Measurements from ENCODE around the gene POMC.

The POMC gene

GRCh38 chr2:25204190-25204838 is 35.9 kb upstream of the POMC start:
- Histone ChIP-seq H3K79me2 (ENCODE audit: insufficient read depth, low read length) (no peaks in the 10 kb centered on the region), H2AFZ (ENCODE audit: low read depth, low read length, severe bottlenecking) (no peak overlapping the region), H3K9me3 (ENCODE audit: insufficient read depth, low read length) (no peaks in the 10 kb centered on the region), H3K4me3 (ENCODE audit: insufficient read depth, low read length, poor library complexity, severe bottlenecking) (no peak overlapping the region), H3K27ac (ENCODE audit: low read depth, low read length) (no peak overlapping the region), H3K36me3 (ENCODE audit: low read length) (no peaks in the 10 kb centered on the region), H3F3A (ENCODE audit: insufficient read depth) (no peaks in the 10 kb centered on the region), H3K27me3 (ENCODE audit: low read length) (no peaks in the 10 kb centered on the region), H3K9ac (ENCODE audit: low read length) (no peak overlapping the region), H4K20me1 (ENCODE audit: low read depth, low read length) (no peaks in the 10 kb centered on the region), H3K9me2 (replicated peaks; ENCODE audit: insufficient read depth, low read length) (no peaks in the 10 kb centered on the region), H3K4me2 (ENCODE audit: low read depth, low read length, poor library complexity, severe bottlenecking) (no peak overlapping the region)
- TF ChIP-seq EZH2phosphoT487 (conservative IDR thresholded peaks at IDR 0.05; ENCODE audit: low read length) (no peak), CTCF (IDR thresholded peaks at IDR 0.05; ENCODE audit: insufficient read depth, low read length, poor library complexity, severe bottlenecking) (no peak)

GRCh38 chr2:25202275-25202674 is 33.9 kb upstream of the POMC start:
- Histone ChIP-seq H3K27ac (ENCODE audit: low read depth, low read length) (no peak overlapping the region), H4K20me1 (ENCODE audit: low read depth, low read length) (no peaks in the 10 kb centered on the region), H3K36me3 (ENCODE audit: low read length) (no peaks in the 10 kb centered on the region), H3K27me3 (ENCODE audit: low read length) (no peaks in the 10 kb centered on the region), H2AFZ (ENCODE audit: low read depth, low read length, severe bottlenecking) (no peak overlapping the region), H3K9me2 (replicated peaks; ENCODE audit: insufficient read depth, low read length) (no peaks in the 10 kb centered on the region), H3K4me3 (ENCODE audit: insufficient read depth, low read length, poor library complexity, severe bottlenecking) (no peak overlapping the region), H3K4me2 (ENCODE audit: low read depth, low read length, poor library complexity, severe bottlenecking) (no peak overlapping the region), H3F3A (ENCODE audit: insufficient read depth) (no peaks in the 10 kb centered on the region), H3K9ac (ENCODE audit: low read length) (no peak overlapping the region), H3K9me3 (ENCODE audit: insufficient read depth, low read length) (no peaks in the 10 kb centered on the region), H3K79me2 (ENCODE audit: insufficient read depth, low read length) (no peaks in the 10 kb centered on the region)
- no peak for TF ChIP-seq EZH2phosphoT487 (conservative IDR thresholded peaks at IDR 0.05; ENCODE audit: low read length)

GRCh38 chr2:25201794-25202193 is 33.4 kb upstream of the POMC start:
- Histone ChIP-seq H3F3A (ENCODE audit: insufficient read depth) (no peaks in the 10 kb centered on the region), H4K20me1 (ENCODE audit: low read depth, low read length) (no peaks in the 10 kb centered on the region), H3K36me3 (ENCODE audit: low read length) (no peaks in the 10 kb centered on the region), H3K27ac (ENCODE audit: low read depth, low read length) (no peak overlapping the region), H2AFZ (ENCODE audit: low read depth, low read length, severe bottlenecking) (no peak overlapping the region), H3K4me3 (ENCODE audit: insufficient read depth, low read length, poor library complexity, severe bottlenecking) (no peak overlapping the region), H3K9me3 (ENCODE audit: insufficient read depth, low read length) (no peaks in the 10 kb centered on the region), H3K9me2 (replicated peaks; ENCODE audit: insufficient read depth, low read length) (no peaks in the 10 kb centered on the region), H3K79me2 (ENCODE audit: insufficient read depth, low read length) (no peaks in the 10 kb centered on the region), H3K4me2 (ENCODE audit: low read depth, low read length, poor library complexity, severe bottlenecking) (no peak overlapping the region), H3K9ac (ENCODE audit: low read length) (no peak overlapping the region), H3K27me3 (ENCODE audit: low read length) (no peaks in the 10 kb centered on the region)
- TF ChIP-seq CTCF (IDR thresholded peaks at IDR 0.05; ENCODE audit: insufficient read depth, low read length, poor library complexity, severe bottlenecking) (no peak), EZH2phosphoT487 (conservative IDR thresholded peaks at IDR 0.05; ENCODE audit: low read length) (no peak)

GRCh38 chr2:25201265-25201664 is 32.9 kb upstream of the POMC start:
- H2AFZ ChIP-seq (ENCODE audit: low read depth, low read length, severe bottlenecking): no peak overlapping the region
- no peaks in the 10 kb centered on the region for H3F3A ChIP-seq (ENCODE audit: insufficient read depth)
- no peak overlapping the region for H3K9ac ChIP-seq (ENCODE audit: low read length)
- TF ChIP-seq EZH2phosphoT487 (conservative IDR thresholded peaks at IDR 0.05; ENCODE audit: low read length) (no peak), CTCF (IDR thresholded peaks at IDR 0.05; ENCODE audit: insufficient read depth, low read length, poor library complexity, severe bottlenecking) (no peak)
- H3K9me2 ChIP-seq (replicated peaks; ENCODE audit: insufficient read depth, low read length): no peaks in the 10 kb centered on the region
- no peaks in the 10 kb centered on the region for H4K20me1 ChIP-seq (ENCODE audit: low read depth, low read length)
- no peak overlapping the region for H3K4me2 ChIP-seq (ENCODE audit: low read depth, low read length, poor library complexity, severe bottlenecking)
- no peaks in the 10 kb centered on the region for H3K79me2 ChIP-seq (ENCODE audit: insufficient read depth, low read length)
- no peaks in the 10 kb centered on the region for H3K9me3 ChIP-seq (ENCODE audit: insufficient read depth, low read length)
- H3K4me3 ChIP-seq (ENCODE audit: insufficient read depth, low read length, poor library complexity, severe bottlenecking): no peak overlapping the region
- H3K36me3 ChIP-seq (ENCODE audit: low read length): no peaks in the 10 kb centered on the region
- no peak overlapping the region for H3K27ac ChIP-seq (ENCODE audit: low read depth, low read length)
- no peaks in the 10 kb centered on the region for H3K27me3 ChIP-seq (ENCODE audit: low read length)
